Fibroblast of villous mesenchyme (primary cell): Measurements from ENCODE around the gene CTAGE1. TPM values are rescaled to one million over a fixed set of nuclear protein-coding genes. Genes with fewer than 3 reads are reported as not detected.
A peak's percentile ranks its signal among the peaks of the same experiment; 100 is the strongest.

Experiments
- DNase-seq: peaks from one replicate; pipeline ENCODE4 v3.0.0-alpha.2; 2010; ENCODE audit warnings: low read depth
- H3K4me3 ChIP-seq: 2 replicates; pipeline ENCODE4 v1.5.1; 2011; ENCODE audit warnings: low read depth, mild to moderate bottlenecking, low read length
- CTCF ChIP-seq: IDR thresholded peaks from 2 replicates; pipeline ENCODE4 v1.5.1; 2012; ENCODE audit warnings: low read depth, mild to moderate bottlenecking, low read length; ENCODE audit not compliant: insufficient read depth
- total RNA-seq: library from RNA; depleted of rRNA; stranded (reverse); fragments of >200 nt; gene quantifications from 2 replicates; pipeline ENCODE4 v1.2.3, GENCODE V29; 2012

CTAGE1 gene
- total RNA-seq, 1 donor: 0.43 TPM

GRCh38 chr18:22448238-22448637 is 30.5 kb upstream of the CTAGE1 start:
- DNase-seq: no peak
- no peak for TF ChIP-seq CTCF
- H3K4me3 ChIP-seq: no peak overlapping the region

GRCh38 chr18:22447792-22448191 is 30.1 kb upstream of the CTAGE1 start:
- H3K4me3 ChIP-seq: no peak overlapping the region
- TF ChIP-seq CTCF: no peak
- DNase-seq: peak; percentile 63

- H3K4me3 ChIP-seq: no peak overlapping the region
- TF ChIP-seq CTCF: no peak
- DNase-seq: no peak
Measured at GRCh38 chr18:22446911-22447310, 29.2 kb upstream of the CTAGE1 start.

- TF ChIP-seq CTCF: no peak
- no peak overlapping the region for H3K4me3 ChIP-seq
- DNase-seq: no peak
Measured at GRCh38 chr18:22446325-22446724, 28.6 kb upstream of the CTAGE1 start.

GRCh38 chr18:22441638-22442037 is 23.9 kb upstream of the CTAGE1 start:
- peak; percentile 7 for TF ChIP-seq CTCF
- no peak overlapping the region for H3K4me3 ChIP-seq

GRCh38 chr18:22439447-22439846 is 21.7 kb upstream of the CTAGE1 start:
- no peak for TF ChIP-seq CTCF
- H3K4me3 ChIP-seq: no peak overlapping the region
- DNase-seq: no peak

More at GRCh38 chr18:22441638-22442037, 23.9 kb upstream of the CTAGE1 start:
- DNase-seq: no peak

- DNase-seq: peak; percentile 39
- no peak for TF ChIP-seq CTCF
- no peak overlapping the region for H3K4me3 ChIP-seq
Measured at GRCh38 chr18:22436136-22436535, 18.4 kb upstream of the CTAGE1 start.
